Upper lobe of left lung (tissue), 4 donors: ENCODE results near the gene PPP1R8.

Experiments
- CTCF ChIP-seq, 6 experiments: fragments of 450-650 bp in 4 of 6; fragments of 200-600 bp in 2 of 6; sonication (generic) in 2 of 6; IDR thresholded peaks; one replicate each; pipeline ENCODE4 v1.5.1; 2016 to 2019; ENCODE audit warnings: antibody characterized with exemption in 6 of 6
- EP300 ChIP-seq, 4 donors: sonication (generic); formaldehyde crosslinking; IDR thresholded peaks; one replicate each; pipeline ENCODE4 v1.5.1; 2017; ENCODE audit warnings: antibody characterized with exemption in 4 of 4, control low read depth in 2 of 4
- POLR2A ChIP-seq, 4 donors: fragments of 450-650 bp; IDR thresholded peaks; one replicate each; pipeline ENCODE4 v1.5.1; 2016 to 2017; ENCODE audit warnings: antibody characterized with exemption in 4 of 4, mild to moderate bottlenecking in 2 of 4

- no peak for TF ChIP-seq POLR2A (IDR thresholded peaks at IDR 0.05)
- TF ChIP-seq CTCF (IDR thresholded peaks at IDR 0.05) = no peak
- TF ChIP-seq EP300 (IDR thresholded peaks at IDR 0.05) = no peak
Measured at GRCh38 chr1:27795601-27796000, 35.0 kb upstream of the PPP1R8 start.
